Vagina (tissue), 2 donors: ENCODE results near the gene OSBPL10.

Experiments used
- POLR2A ChIP-seq, 2 donors: fragments of 450-650 bp; IDR thresholded peaks; one replicate each; pipeline ENCODE4 v1.6.1; 2017; ENCODE audit warnings: antibody characterized with exemption in 2 of 2, mild to moderate bottlenecking in 2 of 2, moderate library complexity in 2 of 2
- POLR2AphosphoS5 ChIP-seq, 2 donors: sonication (generic); formaldehyde crosslinking; IDR thresholded peaks; one replicate each; pipeline ENCODE4 v1.9.0; 2017; ENCODE audit warnings: antibody characterized with exemption in 2 of 2, mild to moderate bottlenecking in 2 of 2, low read depth in 1 of 2; ENCODE audit not compliant: insufficient read depth in 1 of 2
- TF ChIP-seq, protein P1 (sequence below), 3 experiments: fragments of 450-650 bp in 2 of 3; fragments of 200-600 bp in 1 of 3; sonication (generic) in 1 of 3; IDR thresholded peaks; one replicate each; pipeline ENCODE4 v1.5.1; 2017 to 2019; ENCODE audit warnings: antibody characterized with exemption in 3 of 3, mild to moderate bottlenecking in 2 of 3, moderate library complexity in 2 of 3

DNA sequence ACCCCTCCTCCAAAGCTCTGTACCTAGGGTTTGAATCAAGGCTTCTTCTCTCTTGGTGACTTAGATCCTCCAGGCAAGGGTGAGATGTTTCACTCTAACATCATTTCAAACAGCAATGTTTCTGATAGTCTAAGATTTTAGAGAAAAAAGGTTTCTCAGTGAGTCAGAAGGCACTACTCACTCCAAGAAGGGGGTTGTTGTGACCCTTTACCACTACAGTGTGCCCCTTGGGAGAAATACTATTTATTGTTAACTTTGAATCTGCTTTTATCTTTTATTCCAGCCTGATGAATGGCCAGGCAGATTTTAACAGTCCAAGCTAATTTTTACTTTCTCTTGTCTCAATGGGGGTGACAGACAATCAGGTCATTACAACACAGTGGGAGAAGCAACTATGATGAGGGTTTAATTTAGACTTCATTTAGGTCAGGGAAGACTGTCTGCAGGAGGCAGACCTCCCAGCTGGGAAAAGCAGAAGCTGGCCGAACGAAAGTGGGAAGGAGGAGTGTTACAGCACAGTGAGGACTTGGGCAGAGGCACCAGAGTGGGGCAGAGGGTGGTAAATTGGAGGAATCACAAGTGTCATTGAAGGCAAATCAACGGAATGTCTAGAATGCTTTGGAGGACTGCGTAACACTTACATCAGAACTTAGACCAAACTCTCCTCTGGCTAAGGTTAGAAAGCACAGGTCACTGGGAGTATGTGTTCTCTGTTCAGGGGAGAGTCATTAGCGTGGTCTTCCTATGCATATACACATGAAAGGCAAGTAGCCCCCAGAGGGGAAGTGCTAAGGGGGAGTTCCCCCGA, 21.7 kb upstream of the OSBPL10 start:
- TF ChIP-seq, protein P1, sequence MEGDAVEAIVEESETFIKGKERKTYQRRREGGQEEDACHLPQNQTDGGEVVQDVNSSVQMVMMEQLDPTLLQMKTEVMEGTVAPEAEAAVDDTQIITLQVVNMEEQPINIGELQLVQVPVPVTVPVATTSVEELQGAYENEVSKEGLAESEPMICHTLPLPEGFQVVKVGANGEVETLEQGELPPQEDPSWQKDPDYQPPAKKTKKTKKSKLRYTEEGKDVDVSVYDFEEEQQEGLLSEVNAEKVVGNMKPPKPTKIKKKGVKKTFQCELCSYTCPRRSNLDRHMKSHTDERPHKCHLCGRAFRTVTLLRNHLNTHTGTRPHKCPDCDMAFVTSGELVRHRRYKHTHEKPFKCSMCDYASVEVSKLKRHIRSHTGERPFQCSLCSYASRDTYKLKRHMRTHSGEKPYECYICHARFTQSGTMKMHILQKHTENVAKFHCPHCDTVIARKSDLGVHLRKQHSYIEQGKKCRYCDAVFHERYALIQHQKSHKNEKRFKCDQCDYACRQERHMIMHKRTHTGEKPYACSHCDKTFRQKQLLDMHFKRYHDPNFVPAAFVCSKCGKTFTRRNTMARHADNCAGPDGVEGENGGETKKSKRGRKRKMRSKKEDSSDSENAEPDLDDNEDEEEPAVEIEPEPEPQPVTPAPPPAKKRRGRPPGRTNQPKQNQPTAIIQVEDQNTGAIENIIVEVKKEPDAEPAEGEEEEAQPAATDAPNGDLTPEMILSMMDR (IDR thresholded peaks at IDR 0.05): no peak
- TF ChIP-seq POLR2A (IDR thresholded peaks at IDR 0.05) (no peak), POLR2AphosphoS5 (IDR thresholded peaks at IDR 0.05; ENCODE audit: insufficient read depth in 1 of 2, low read depth in 1 of 2) (no peak)
